ENCODE results near the gene TREML4.
"Not testable (repeated sequence)": the region's sequence is repeated elsewhere in the genome, so short reads cannot be mapped to it uniquely, and the experiment has no call there.

Gene TREML4

GRCh38 chr6:41228096-41228495, at the start of gene TREML4:
TSS of gene TREML4 (plus strand) at chr6:41228349. CDS start at chr6:41228428, 79 bp downstream.
- Mint-ChIP-seq H3K4me3 (no peak within 1 kb of the TSS), H3K4me1 (ENCODE audit: low read depth) (no peaks in the 10 kb centered on the region), H3K27ac (no peak within 1 kb of the TSS), H3K36me3 (ENCODE audit: low read depth) (no peaks in the 10 kb centered on the region), H3K27me3 (ENCODE audit: low read depth) (peaks cover 30% of the 10 kb centered on the region), H3K9me3 (no peaks in the 10 kb centered on the region)

- peaks cover 7% of the 10 kb centered on the region for H3K4me1 Mint-ChIP-seq (ENCODE audit: low read depth)
- peaks cover 20% of the 10 kb centered on the region for H3K27me3 Mint-ChIP-seq (ENCODE audit: low read depth)
- H3K36me3 Mint-ChIP-seq (ENCODE audit: low read depth), result no peaks in the 10 kb centered on the region
- no peak overlapping the region for H3K27ac Mint-ChIP-seq
- no peak overlapping the region for H3K4me3 Mint-ChIP-seq
- no peaks in the 10 kb centered on the region for H3K9me3 Mint-ChIP-seq
Measured at GRCh38 chr6:41179163-41179562, 49.0 kb upstream of the TREML4 start.

GRCh38 chr6:41181566-41181965, 46.6 kb upstream of the TREML4 start:
- no peak overlapping the region for H3K27ac Mint-ChIP-seq
- H3K36me3 Mint-ChIP-seq (ENCODE audit: low read depth), result no peaks in the 10 kb centered on the region
- H3K27me3 Mint-ChIP-seq (ENCODE audit: low read depth), result peaks cover 11% of the 10 kb centered on the region
- H3K4me3 Mint-ChIP-seq, result no peak overlapping the region
- H3K9me3 Mint-ChIP-seq, result no peaks in the 10 kb centered on the region
- peaks cover 20% of the 10 kb centered on the region for H3K4me1 Mint-ChIP-seq (ENCODE audit: low read depth)

- Mint-ChIP-seq H3K27me3 (ENCODE audit: low read depth) (peaks cover 5% of the 10 kb centered on the region), H3K27ac (no peak overlapping the region), H3K9me3 (no peaks in the 10 kb centered on the region), H3K36me3 (ENCODE audit: low read depth) (no peaks in the 10 kb centered on the region), H3K4me1 (ENCODE audit: low read depth) (peaks cover 24% of the 10 kb centered on the region), H3K4me3 (no peak overlapping the region)
Measured at GRCh38 chr6:41182069-41183034, 45.8 kb upstream of the TREML4 start.

GRCh38 chr6:41184761-41185160, 43.4 kb upstream of the TREML4 start:
- Mint-ChIP-seq H3K36me3 (ENCODE audit: low read depth) (peaks cover 7% of the 10 kb centered on the region), H3K27me3 (ENCODE audit: low read depth) (no peaks in the 10 kb centered on the region), H3K27ac (no peak overlapping the region), H3K9me3 (peaks cover 6% of the 10 kb centered on the region), H3K4me1 (ENCODE audit: low read depth) (peaks cover 31% of the 10 kb centered on the region), H3K4me3 (no peak overlapping the region)

- Mint-ChIP-seq H3K27ac (peak overlapping the region; percentile 27), H3K9me3 (peaks cover 11% of the 10 kb centered on the region), H3K4me1 (ENCODE audit: low read depth) (peaks cover 31% of the 10 kb centered on the region), H3K4me3 (no peak overlapping the region), H3K27me3 (ENCODE audit: low read depth) (no peaks in the 10 kb centered on the region), H3K36me3 (ENCODE audit: low read depth) (peaks cover 19% of the 10 kb centered on the region)
Measured at GRCh38 chr6:41186031-41186562, 42.1 kb upstream of the TREML4 start.

- Mint-ChIP-seq H3K4me1 (ENCODE audit: low read depth) (peaks cover 24% of the 10 kb centered on the region), H3K27ac (no peak overlapping the region), H3K4me3 (no peak overlapping the region), H3K9me3 (peaks cover 11% of the 10 kb centered on the region), H3K36me3 (ENCODE audit: low read depth) (peaks cover 29% of the 10 kb centered on the region), H3K27me3 (ENCODE audit: low read depth) (no peaks in the 10 kb centered on the region)
Measured at GRCh38 chr6:41187924-41188886, 39.9 kb upstream of the TREML4 start.

GRCh38 chr6:41189046-41189445, 39.1 kb upstream of the TREML4 start:
- not testable (repeated sequence) for H3K27me3 Mint-ChIP-seq (ENCODE audit: low read depth); H3K27ac Mint-ChIP-seq; H3K4me3 Mint-ChIP-seq
- Mint-ChIP-seq H3K9me3 (peaks cover 11% of the 10 kb centered on the region), H3K36me3 (ENCODE audit: low read depth) (peaks cover 34% of the 10 kb centered on the region), H3K4me1 (ENCODE audit: low read depth) (peaks cover 28% of the 10 kb centered on the region)

- Mint-ChIP-seq H3K27ac (no peak overlapping the region), H3K27me3 (ENCODE audit: low read depth) (no peaks in the 10 kb centered on the region), H3K4me1 (ENCODE audit: low read depth) (peaks cover 34% of the 10 kb centered on the region), H3K36me3 (ENCODE audit: low read depth) (peaks cover 43% of the 10 kb centered on the region), H3K9me3 (peaks cover 11% of the 10 kb centered on the region), H3K4me3 (no peak overlapping the region)
Measured at GRCh38 chr6:41189967-41190366, 38.2 kb upstream of the TREML4 start.

GRCh38 chr6:41190791-41191190, 37.4 kb upstream of the TREML4 start:
- peaks cover 35% of the 10 kb centered on the region for H3K4me1 Mint-ChIP-seq (ENCODE audit: low read depth)
- peaks cover 11% of the 10 kb centered on the region for H3K9me3 Mint-ChIP-seq
- no peak overlapping the region for H3K27ac Mint-ChIP-seq
- H3K27me3 Mint-ChIP-seq (ENCODE audit: low read depth), result no peaks in the 10 kb centered on the region
- no peak overlapping the region for H3K4me3 Mint-ChIP-seq
- H3K36me3 Mint-ChIP-seq (ENCODE audit: low read depth), result peaks cover 50% of the 10 kb centered on the region

GRCh38 chr6:41191569-41191968, 36.6 kb upstream of the TREML4 start:
- H3K36me3 Mint-ChIP-seq (ENCODE audit: low read depth), result peaks cover 57% of the 10 kb centered on the region
- H3K27ac Mint-ChIP-seq, result no peak overlapping the region
- H3K27me3 Mint-ChIP-seq (ENCODE audit: low read depth), result no peaks in the 10 kb centered on the region
- H3K9me3 Mint-ChIP-seq, result peaks cover 11% of the 10 kb centered on the region
- H3K4me1 Mint-ChIP-seq (ENCODE audit: low read depth), result peaks cover 33% of the 10 kb centered on the region
- no peak overlapping the region for H3K4me3 Mint-ChIP-seq

GRCh38 chr6:41193171-41193734, 34.9 kb upstream of the TREML4 start:
- Mint-ChIP-seq H3K9me3 (peaks cover 11% of the 10 kb centered on the region), H3K27ac (peak overlapping the region; percentile 42), H3K36me3 (ENCODE audit: low read depth) (peaks cover 68% of the 10 kb centered on the region), H3K4me3 (no peak overlapping the region), H3K27me3 (ENCODE audit: low read depth) (no peaks in the 10 kb centered on the region), H3K4me1 (ENCODE audit: low read depth) (peaks cover 40% of the 10 kb centered on the region)

- Mint-ChIP-seq H3K27ac (no peak overlapping the region), H3K9me3 (peaks cover 11% of the 10 kb centered on the region), H3K4me1 (ENCODE audit: low read depth) (peaks cover 40% of the 10 kb centered on the region), H3K27me3 (ENCODE audit: low read depth) (no peaks in the 10 kb centered on the region), H3K4me3 (no peak overlapping the region), H3K36me3 (ENCODE audit: low read depth) (peaks cover 68% of the 10 kb centered on the region)
Measured at GRCh38 chr6:41193884-41194283, 34.3 kb upstream of the TREML4 start.

GRCh38 chr6:41194386-41194785, 33.8 kb upstream of the TREML4 start:
- H3K36me3 Mint-ChIP-seq (ENCODE audit: low read depth), result peaks cover 66% of the 10 kb centered on the region
- H3K27ac Mint-ChIP-seq, result no peak overlapping the region
- no peaks in the 10 kb centered on the region for H3K27me3 Mint-ChIP-seq (ENCODE audit: low read depth)
- H3K4me1 Mint-ChIP-seq (ENCODE audit: low read depth), result peaks cover 42% of the 10 kb centered on the region
- H3K9me3 Mint-ChIP-seq, result peaks cover 8% of the 10 kb centered on the region
- H3K4me3 Mint-ChIP-seq, result no peak overlapping the region

All from T-helper 1 cell treated with Interleukin-12 subunit alpha and Interleukin-12 subunit beta and Interleukin-4 antibody, amounts not matched to agents 30 μg/mL and 1 μg/mL, for 36 hours (primary cell).